GM21576 (cell line): Measurements from ENCODE around the gene CORT.
"Not testable (repeated sequence)": the region's sequence is repeated elsewhere in the genome, so short reads cannot be mapped to it uniquely, and the experiment has no call there.

Experiments used
- ATAC-seq: cut with Tn5 transposase; IDR thresholded peaks from one replicate; pipeline ENCODE4 v1.9.1; 2021; ENCODE audit warnings: mild to moderate bottlenecking, moderate library complexity; ENCODE audit not compliant: unreplicated experiment

Gene CORT

DNA sequence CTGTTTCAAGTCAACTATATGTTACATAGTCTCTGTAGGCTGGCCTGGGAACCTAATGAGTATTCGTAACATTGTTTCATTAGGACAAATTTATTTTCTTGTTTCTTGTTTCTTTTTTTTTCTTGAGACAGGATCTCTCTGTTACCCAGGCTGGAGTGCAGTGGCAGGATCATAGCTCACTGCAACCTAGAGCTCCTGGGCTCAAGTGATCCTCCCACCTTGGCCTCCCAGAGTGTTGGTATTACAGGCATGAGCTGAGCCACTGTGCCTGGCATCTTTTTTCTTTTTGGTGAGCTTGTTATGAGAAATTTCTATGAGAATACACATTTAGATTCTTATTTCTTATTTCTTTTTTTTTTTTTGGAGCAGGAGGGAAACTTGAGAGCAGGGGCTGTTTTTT lies 12.8 kb upstream of the CORT start:
- ATAC-seq: no peak

DNA sequence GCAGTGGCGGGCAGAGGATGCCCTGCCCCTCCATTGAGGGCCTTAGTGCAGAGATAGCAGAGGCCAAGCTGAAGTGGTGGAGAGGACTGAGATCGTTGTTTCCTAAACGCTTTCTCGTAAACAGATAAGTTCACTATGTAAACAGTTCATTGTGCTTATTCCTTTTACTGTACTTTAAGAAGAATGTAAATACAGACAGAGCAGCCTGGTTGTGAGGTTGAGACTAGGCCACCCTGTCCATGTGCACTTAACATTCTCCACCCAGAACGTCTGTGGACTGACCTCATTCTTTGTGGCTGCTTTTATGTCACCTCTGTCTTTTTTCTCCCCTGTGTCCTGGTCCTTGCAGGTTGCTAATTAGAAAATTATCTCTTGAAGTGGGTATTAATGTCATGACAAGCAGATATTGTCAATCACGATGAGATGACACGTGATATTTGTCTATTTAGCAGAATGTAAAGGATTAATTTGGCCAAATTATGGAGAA lies 11.1 kb upstream of the CORT start:
- ATAC-seq: no peak

DNA sequence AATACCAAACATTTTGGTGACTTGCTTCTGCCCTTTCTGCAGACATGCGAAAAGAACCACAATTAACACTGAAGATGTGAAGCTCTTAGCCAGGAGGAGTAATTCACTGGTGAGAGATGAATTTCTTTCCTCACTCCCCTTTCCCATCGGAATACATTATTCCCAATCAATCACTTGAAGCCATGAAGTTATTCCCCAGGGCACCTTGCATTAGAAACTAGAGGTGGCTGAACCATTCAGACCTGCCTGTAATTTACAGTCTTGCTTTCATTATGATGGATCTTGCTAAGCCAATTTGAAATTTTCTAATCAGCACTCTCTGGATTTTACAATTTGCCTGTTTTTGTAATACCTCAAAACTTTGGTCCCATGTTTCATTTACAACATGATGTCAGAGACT lies 9.5 kb upstream of the CORT start:
- no peak for ATAC-seq

DNA sequence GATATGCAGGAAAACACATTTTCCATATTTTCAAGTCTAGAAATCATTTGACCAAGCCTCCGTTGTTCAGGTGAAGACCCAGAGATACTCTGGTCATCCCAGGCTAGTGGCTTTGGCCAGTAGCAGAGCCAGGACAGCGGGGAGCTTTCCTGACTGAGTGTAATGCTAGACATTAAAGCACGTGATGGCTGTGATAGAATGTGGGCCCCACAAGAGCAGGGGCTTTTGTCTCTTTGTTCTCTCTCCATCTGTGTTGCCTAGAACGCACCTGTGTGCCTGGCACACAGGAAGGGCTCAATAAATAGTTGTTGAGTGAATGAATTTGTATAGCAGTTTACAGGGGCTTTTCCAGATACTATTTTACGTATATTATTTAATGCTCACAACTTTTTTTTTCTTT lies 9.0 kb upstream of the CORT start:
- no peak for ATAC-seq

DNA sequence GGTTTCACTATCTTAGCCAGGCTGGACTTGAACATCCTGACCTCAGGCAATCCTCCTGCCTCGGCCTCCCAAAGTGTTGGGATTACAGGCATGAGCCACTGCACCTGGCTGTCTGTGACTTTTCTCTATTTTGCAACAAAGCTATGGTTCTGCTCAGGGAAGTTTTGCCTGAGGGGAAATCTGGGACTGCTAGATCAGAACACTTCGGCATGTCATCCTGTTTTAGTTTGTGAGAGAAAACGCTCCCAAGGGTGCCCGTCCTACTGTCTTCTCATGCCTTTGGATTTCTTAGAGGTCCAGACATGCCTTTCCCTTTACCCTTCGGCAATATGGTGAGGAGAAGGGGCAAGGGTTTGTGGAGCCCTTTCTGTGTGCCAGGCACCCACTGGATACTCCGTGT lies 5.6 kb upstream of the CORT start:
- ATAC-seq: no peak

DNA sequence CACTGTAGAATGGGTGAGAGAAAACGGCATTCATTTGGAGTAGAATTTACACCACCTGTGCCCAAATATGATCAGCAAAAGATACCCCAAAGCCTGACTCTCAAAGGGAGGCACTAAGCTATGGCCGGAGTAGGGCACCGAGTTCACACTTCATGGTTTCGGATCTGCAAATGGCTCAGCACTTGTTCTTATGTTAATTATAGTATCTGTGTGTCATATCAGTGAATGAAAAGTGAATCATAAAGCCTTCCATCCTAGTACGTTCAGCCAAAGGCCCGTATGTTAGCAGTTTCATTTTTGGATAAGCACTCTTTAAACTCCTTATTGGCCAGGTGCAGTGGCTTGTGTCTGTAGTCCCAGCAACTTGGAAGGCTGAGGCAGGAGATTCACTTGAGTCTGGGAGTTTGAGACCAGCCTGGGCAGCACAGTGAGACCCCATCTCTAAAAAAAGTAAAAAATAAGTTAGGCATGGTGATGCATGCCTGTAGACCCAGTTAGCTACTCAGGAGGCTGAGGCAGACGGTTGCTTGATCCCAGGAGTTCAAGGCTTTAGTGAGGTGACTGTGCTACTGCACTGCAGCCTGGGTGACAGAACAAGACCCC lies 4.9 kb upstream of the CORT start:
- ATAC-seq: no peak

DNA sequence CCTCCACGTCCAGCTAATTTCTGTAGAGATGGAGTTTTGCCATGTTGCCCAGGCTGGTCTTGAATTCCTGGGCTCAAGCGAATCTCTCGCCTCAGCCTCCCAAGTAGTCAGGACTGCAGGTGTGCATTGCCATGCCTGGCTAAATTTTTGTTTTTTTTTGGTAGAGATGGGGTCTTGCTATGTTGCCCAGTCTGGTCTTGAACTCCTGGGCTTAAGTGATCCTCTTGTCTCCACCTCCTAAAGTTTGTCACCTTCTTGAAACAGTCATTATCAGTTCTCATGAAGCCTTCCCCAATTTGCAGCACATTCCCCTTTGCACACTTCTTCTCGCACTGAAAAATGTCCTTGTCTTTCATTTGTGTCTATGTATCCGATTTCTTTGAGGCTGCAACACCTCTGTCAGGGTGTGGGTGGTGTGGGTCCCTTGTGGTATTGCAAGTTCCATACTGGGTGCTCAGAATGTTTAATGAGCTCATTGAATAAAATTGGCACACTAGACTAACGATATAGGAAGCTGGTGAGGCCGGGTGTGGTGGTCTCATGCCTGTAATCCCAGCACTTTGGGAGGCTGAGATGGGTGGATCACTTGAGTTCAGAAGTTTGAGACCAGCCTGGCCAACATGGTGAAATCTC lies 2.9 kb upstream of the CORT start:
- no peak for ATAC-seq

DNA sequence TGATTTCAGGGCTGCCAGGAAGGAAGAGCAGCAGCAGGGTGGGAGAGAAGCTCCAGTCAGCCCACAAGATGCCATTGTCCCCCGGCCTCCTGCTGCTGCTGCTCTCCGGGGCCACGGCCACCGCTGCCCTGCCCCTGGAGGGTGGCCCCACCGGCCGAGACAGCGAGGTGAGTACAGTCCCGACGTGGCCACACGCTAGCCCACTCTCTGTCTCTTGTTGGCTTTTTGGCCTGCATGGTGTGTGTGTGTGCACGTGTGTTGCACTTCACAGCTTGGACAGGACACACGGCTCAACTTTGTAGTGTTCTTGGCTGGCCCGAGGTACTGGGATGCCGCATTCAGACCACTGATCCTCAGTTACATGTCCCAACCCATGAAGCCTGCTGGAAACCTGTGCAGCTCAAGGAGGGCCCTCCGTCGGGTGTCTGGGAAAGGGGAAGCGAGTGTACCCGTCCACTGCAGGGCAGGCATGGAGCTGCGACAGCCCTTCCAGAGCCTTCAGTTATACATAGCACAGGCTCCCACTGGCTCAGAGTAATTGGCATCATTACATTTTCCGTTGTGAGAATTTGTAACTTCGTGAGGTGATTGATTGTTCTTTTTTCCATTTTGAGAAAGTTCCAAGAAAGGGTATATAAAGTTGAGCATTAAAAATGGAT lies 454 bp downstream of the CORT start:
- no peak for ATAC-seq

DNA sequence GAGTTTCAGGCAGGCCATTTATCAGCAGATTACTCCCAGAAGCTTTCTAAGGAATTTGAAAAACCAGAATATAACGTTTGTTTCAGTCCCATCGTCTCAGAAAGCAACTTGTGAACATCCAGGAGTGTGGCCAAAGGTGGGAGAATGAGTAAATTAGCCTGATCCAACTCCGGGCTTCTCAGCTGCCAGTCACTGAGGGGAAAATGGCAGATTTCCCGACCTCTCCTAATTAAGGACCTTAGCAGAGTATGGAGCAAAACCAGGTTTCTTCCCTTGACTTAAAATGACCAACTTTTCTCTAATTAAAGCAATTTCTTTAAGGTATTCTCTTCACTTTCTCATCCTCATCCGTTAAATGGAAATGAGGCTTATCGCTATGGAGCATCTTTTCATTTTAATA lies 1.0 kb downstream of the CORT start:
- ATAC-seq: no peak

DNA sequence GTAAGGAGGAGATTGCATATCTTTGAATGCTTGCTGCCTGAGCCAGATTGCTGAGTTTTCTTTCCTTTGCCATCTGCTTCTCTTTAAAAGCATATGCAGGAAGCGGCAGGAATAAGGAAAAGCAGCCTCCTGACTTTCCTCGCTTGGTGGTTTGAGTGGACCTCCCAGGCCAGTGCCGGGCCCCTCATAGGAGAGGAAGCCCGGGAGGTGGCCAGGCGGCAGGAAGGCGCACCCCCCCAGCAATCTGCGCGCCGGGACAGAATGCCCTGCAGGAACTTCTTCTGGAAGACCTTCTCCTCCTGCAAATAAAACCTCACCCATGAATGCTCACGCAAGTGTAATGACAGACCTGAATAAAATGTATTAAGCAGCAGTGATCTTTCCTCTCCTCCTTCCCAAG lies 1.5 kb downstream of the CORT start:
- no peak for ATAC-seq

DNA sequence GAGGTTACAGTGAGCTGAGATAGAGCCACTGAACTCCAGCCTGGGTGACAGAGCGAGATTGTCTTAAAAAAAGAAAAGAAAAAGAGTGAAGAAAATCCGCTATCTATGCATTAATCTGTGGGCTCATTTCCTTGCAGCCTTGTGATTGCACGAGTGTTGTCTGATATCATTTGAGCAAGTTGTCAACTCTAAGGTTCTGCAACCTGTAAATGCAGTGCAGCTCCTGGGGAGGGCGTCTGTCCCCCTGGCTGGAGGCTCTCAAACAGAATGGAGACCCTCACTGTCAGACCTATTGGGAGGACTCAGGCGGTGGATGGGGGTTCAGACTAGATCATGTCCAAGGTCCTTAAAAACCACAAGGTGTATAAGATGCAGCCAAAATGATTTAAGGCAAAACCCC lies 6.2 kb downstream of the CORT start:
- no peak for ATAC-seq

DNA sequence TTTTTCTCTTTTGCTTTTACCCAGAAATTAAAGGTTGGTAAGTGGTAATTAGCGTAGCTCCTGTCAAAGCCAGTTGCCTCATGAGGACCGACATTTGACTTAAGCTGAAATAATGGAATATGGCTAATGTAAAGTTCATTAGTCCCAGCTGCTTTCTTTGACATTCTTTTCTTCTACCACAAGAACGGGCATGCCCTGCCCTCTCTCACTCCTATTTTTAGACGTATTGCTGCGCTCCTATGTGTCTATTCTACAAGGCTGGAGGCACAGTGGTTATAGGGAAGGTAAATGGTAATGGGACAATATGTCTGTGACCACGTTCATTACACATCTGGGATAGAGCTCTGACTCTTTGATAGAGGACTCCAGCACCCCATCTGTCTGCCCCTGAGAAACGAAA lies 6.8 kb downstream of the CORT start:
- ATAC-seq: no peak

DNA sequence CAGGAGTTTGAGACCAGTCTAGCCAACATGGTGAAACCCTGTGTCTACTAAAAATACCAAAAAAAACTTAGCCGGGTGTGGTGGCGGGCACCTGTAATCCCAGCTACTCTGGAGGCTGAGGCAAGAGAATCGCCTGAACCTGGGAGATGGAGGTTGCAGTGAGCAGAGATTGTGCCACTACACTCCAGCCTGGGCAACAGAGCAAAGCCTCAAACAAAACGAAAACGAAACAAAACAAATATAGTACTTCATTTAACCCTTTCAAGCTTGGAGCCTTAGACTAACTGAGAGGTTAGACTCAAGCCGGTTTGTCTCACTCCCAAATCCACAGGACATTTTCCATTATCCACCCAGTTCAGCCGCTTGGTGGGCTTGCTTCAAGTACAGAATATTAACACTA lies 7.6 kb downstream of the CORT start:
- not testable (repeated sequence) for ATAC-seq

DNA sequence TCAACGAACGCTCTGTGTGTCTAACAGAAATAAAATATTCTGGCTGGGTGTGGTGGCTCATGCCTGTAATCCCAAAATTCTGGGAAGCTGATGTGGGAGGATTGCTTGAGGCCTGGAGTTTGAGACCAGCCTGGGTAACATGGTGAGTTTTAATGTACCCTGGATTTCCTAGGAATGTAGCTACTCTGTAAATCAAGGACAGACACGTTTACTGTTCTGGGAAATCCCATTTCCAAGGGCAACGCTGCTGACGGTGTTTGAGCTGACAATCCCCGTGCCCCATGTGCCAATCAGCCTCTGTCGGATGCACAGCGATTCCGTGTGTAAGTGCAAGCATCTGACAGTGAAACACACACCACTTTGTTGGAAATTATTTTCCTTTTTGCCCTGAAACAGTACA lies 8.0 kb downstream of the CORT start:
- ATAC-seq: no peak

DNA sequence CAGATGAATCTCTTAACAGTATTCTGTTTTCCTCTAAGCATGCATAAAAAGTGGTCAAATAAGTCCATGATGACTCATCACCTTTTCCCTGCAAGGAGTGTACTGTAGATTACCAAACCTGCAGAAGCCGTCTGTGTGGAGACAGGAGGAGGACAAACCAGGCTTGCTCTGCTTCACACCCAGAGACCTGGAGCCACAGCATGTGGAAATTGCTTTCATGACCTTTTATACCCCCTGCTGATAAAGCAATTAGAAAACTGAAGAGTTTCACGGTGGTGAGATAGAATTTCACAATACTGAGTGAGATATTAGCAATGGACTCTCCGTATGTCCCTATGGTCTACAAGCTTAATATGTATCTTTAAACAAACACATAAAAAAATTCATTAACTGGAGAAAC lies 9.4 kb downstream of the CORT start:
- ATAC-seq: no peak

DNA sequence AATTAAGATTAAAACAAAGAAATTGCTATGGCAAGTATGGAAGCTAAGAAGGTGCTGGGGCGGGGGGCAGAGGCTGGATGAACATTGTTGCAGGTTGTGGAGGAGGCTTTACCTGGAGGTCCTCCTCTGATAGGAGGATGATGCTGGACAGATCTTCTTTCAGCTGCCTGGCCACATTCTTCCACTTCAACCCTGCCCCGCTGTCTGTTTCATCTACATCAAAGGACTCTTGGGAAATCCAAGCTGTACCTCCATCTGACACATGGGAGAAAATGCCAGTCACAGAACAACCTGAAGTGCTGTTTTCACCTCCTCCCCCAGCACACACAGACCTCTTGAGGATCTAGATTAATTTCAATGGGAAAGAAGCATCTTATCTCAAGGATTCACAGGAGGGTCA lies 17.2 kb downstream of the CORT start:
- no peak for ATAC-seq

DNA sequence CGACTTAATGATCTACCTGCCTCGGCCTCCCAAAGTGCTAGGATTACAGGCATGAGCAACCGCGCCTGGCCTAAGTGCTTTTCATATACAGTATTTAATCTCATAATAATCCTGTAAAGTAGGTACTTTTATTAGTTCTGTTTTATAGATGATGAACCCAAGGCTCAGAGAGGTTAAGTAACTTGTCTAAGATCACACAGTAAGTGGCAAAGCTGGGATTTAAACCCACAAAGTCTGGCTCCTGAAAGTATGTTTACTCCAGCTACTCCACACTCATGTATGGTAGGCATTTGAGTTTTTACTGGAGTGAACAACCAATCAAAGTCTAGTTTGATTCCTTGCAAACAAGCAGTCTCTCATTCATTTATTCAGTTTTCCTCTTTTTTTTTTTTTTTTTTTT lies 20.2 kb downstream of the CORT start:
- no peak for ATAC-seq

DNA sequence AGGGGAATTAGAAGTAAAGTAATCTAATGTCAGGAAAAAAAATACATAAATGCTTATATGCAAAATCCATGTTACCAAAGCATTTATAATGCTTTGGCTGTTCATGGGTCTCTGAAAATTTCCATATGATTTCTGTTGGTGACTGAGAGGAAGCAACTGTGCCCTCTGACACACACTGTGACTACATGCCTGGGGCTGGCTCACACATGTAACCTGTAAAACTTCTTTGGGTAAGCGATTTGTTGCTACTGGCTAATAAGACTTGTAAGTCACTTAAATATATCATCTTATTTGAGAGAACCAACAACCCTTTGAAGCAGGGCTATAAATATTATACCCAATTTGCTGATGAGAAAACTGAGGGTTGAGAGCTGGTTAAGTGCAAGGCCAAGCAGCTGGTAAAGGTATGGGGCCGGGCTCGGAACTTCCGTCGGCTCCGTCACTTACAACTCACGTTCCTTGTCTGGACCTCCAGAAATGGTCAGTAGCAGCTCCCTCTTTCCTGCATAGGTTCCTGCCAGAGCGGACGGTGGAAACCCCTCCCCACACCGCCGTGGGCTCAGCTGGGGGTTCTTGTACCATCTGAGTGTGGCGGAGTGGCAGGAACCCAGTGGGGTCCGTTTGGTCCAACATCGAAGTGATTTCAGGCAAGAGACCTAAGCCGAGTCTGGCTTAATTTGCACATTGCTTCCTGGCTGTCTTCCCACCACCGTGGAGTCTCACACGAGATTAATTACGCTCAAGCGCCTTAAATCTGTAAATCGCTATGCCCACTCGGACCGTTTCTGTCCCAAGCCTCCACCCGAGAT lies 21.8 kb downstream of the CORT start:
- no peak for ATAC-seq

DNA sequence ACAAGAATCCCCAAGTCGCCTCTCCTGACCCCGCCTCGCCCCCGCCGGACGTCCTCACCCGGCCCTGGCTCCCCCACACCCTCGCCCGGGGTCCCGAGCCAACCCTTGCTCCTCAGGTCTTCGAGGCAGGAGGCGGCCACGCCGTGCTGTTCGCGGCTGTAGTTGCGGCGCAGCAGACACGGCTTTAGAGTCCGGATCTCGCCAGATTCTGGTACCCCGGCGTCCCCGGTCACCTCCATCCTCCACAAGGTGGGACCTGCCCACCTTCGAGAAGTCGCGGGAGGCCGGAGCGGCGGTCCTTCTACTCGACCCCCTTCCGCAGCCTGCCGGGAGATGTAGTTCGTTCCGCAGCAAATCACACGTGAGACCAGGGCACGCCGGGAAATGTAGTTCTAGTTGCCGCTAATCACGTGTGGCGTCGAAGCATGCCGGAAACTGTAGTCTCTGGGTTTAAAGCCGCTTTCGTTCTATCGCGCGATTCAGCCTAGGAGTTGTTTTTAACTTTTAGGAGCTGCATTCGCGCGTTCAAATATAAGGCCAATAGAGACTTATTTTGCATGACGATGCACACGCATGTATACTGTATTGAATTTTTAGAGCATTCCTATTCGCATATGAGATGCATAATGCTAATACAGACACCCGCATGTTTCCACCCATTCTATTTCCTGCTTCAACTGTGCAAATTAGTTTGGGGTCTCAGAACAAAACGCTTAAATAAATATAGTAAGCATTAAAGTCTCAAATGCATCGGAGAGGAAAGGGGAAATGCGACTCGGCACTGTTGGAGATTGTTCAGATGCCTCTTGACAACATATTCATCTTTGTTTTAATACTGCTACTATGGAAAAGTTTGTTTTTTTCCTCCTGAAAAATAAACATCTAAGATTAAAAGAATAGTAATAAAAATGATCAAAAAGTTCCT lies 22.7 kb downstream of the CORT start, which contains the start of gene DFFA:
Gene DFFA (minus strand): TSS at position 310 of the 925 bp plus-strand sequence. CDS start 71 bp downstream, at position 239.
- peak; percentile 77 for ATAC-seq

DNA sequence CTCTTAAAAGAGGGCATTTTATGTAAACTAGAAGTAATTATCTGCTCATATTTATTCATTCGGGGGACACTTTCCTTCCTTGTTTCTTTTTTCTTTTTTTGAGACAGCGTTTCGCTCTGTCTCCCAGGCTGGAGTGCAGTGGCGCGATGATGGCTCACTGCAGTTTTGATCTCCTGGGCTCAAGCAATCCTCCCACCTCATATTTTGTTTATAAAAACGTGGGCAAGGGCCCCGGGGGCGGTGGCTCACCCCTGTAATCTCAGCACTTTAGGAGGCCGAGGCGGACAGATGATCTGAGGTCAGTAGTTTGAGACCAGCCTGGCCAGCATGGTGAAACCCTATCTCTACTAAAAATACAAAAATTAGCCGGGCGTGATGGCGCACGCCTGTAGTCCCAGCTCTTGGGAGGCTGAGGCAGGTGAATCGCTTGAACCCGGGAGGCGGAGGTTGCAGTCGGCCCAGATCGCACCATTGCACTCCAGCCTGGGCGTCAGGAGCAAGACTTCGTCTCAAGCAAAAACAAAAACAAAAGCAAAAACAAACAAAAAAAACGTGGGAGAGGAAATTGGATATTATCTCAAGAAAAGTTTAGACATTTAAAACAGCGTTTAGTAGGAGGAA lies 23.4 kb downstream of the CORT start:
- no peak for ATAC-seq
